ENCODE data around the gene ST3GAL5.

Gene ST3GAL5

DNA sequence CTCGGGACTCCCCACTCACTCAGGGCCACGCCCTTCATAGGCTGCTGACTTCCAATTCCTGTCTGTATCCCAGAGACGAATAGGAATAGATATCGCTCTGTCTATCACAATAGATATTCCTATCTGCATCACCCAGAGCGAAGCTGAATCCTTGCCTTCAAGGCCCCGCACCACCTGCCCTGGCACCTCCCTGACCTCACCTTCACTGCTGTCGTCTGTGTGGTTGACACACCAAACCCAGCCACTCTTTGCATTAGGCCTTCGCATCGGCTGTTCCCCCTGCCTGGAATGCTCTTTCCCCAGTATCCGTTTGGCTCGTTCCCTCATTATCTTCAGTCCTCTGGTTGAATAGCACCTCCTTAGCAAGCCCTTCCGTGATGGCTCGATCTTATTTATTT lies 91.5 kb downstream of the ST3GAL5 start:
- no peak for DNase-seq (ENCODE audit: low read depth)
- no peak overlapping the region for H3K4me3 ChIP-seq (ENCODE audit: low read depth, low read length)

GRCh38 chr2:85796341-85797262 lies 92.2 kb downstream of the ST3GAL5 start:
- DNase-seq (ENCODE audit: low read depth), result no peak
- no peak overlapping the region for H3K4me3 ChIP-seq (ENCODE audit: low read depth, low read length)
- no peak for TF ChIP-seq CTCF (IDR thresholded peaks at IDR 0.05; ENCODE audit: insufficient read depth, low read depth, low read length, missing control alignments)

More for the DNA sequence above, 91.5 kb downstream of the ST3GAL5 start:
- no peak for TF ChIP-seq CTCF (IDR thresholded peaks at IDR 0.05; ENCODE audit: insufficient read depth, low read depth, low read length, missing control alignments)

DNA sequence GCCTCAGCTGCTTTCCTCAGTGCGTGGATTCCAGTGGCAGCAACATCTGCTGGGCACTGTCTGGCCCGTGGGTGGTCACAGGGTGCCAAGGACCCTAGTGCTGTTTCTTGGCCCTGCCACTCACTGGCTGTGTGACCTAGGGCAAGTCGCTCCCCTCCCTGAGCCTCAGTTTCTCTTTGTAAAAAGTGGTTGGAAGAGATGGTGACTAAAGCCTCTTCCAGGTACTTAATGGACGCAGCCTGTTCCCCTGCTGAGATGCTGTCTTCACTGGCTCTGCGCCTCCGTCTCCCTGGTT lies 92.8 kb downstream of the ST3GAL5 start:
- no peak overlapping the region for H3K4me3 ChIP-seq (ENCODE audit: low read depth, low read length)
- no peak for DNase-seq (ENCODE audit: low read depth)
- no peak for TF ChIP-seq CTCF (IDR thresholded peaks at IDR 0.05; ENCODE audit: insufficient read depth, low read depth, low read length, missing control alignments)

GRCh38 chr2:85795331-85796045 lies 93.3 kb downstream of the ST3GAL5 start:
- DNase-seq (ENCODE audit: low read depth), result no peak
- TF ChIP-seq CTCF (IDR thresholded peaks at IDR 0.05; ENCODE audit: insufficient read depth, low read depth, low read length, missing control alignments), result no peak
- no peak overlapping the region for H3K4me3 ChIP-seq (ENCODE audit: low read depth, low read length)

GRCh38 chr2:85794491-85795121 lies 94.2 kb downstream of the ST3GAL5 start:
- no peak for DNase-seq (ENCODE audit: low read depth)
- TF ChIP-seq CTCF (IDR thresholded peaks at IDR 0.05; ENCODE audit: insufficient read depth, low read depth, low read length, missing control alignments), result no peak
- H3K4me3 ChIP-seq (ENCODE audit: low read depth, low read length), result no peak overlapping the region

GRCh38 chr2:85794038-85794441 lies 94.8 kb downstream of the ST3GAL5 start:
- TF ChIP-seq CTCF (IDR thresholded peaks at IDR 0.05; ENCODE audit: insufficient read depth, low read depth, low read length, missing control alignments), result no peak
- DNase-seq (ENCODE audit: low read depth), result no peak
- no peak overlapping the region for H3K4me3 ChIP-seq (ENCODE audit: low read depth, low read length)

Measured in GM12865 (cell line).